Natural killer cell treated with Interleukin-12 subunit alpha and Interleukin-12 subunit beta and Interleukin-15 and Interleukin-18, amount 100 ng/mL, for 72 hours (primary cell): Measurements from ENCODE around the gene FKBP7. TPM values are rescaled to one million over a fixed set of nuclear protein-coding genes. Genes with fewer than 3 reads are reported as not detected.
"Not testable (repeated sequence)": the region's sequence is repeated elsewhere in the genome, so short reads cannot be mapped to it uniquely, and the experiment has no call there.

ENCODE experiments used
- ATAC-seq, 2 donors: fragments of 150-1000 bp; cut with Tn5 transposase in 1 of 2; sonication (Bioruptor Pico), chemical (Tn5 transposase) in 1 of 2; 2 replicates each; pipeline ENCODE4 v1.10.0; 2021
- DNase-seq: peaks from one replicate; pipeline ENCODE4 v3.0.0; 2022; ENCODE audit warnings: low spot score
- H3K27ac Mint-ChIP-seq, 2 donors: 1 replicate in 1 of 2; 2 replicates in 1 of 2; pipeline ENCODE4 v1.8.0; 2022; ENCODE audit warnings: mixed read lengths in 2 of 2, mild to moderate bottlenecking in 1 of 2, moderate library complexity in 1 of 2
- H3K27me3 Mint-ChIP-seq, 2 donors: 1 replicate in 1 of 2; 2 replicates in 1 of 2; pipeline ENCODE4 v1.8.0; 2022; ENCODE audit warnings: mixed read lengths in 2 of 2
- H3K36me3 Mint-ChIP-seq: one replicate; pipeline ENCODE4 v1.8.0; 2022; ENCODE audit warnings: mixed read lengths
- H3K4me1 Mint-ChIP-seq, 2 donors: 1 replicate in 1 of 2; 2 replicates in 1 of 2; pipeline ENCODE4 v1.8.0; 2022; ENCODE audit warnings: low read depth in 2 of 2, mixed read lengths in 2 of 2, mild to moderate bottlenecking in 1 of 2
- H3K4me3 Mint-ChIP-seq: one replicate; pipeline ENCODE4 v1.8.0; 2022; ENCODE audit warnings: mixed read lengths
- H3K9me3 Mint-ChIP-seq: 2 replicates; pipeline ENCODE4 v1.8.0; 2022; ENCODE audit warnings: mixed read lengths
- total RNA-seq, 2 donors: library from RNA; stranded (reverse); gene quantifications; one replicate each; pipeline ENCODE4 v1.2.3, GENCODE V29; 2022

Gene FKBP7
- total RNA-seq, 2 donors from 2014 or later = 2.1 TPM

DNA sequence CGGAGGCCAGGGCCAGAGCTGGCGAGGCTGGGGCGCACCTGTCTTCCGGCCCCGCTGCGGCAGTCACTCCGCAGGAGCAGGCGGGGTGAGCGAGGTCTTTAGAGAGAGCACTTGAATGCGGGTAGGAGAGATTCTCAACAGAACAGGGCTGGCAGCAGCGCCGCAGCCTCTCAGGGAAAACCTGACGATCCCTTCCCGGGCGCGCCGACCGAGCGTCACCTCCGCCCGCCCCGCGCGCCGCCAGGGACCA lies 28.0 kb downstream of the FKBP7 start:
- ATAC-seq (no peak), DNase-seq (no peak)
- Mint-ChIP-seq H3K4me1 (peaks cover 19 to 29% of the 10 kb centered on the region in 2 donors), H3K4me3 (peak overlapping the region; percentile 88), H3K27ac (peak overlapping the region; percentile 39 to 74), H3K27me3 (peaks cover 3 to 8% of the 10 kb centered on the region in 2 donors), H3K36me3 (peaks cover 7% of the 10 kb centered on the region), H3K9me3 (no peaks in the 10 kb centered on the region)

DNA sequence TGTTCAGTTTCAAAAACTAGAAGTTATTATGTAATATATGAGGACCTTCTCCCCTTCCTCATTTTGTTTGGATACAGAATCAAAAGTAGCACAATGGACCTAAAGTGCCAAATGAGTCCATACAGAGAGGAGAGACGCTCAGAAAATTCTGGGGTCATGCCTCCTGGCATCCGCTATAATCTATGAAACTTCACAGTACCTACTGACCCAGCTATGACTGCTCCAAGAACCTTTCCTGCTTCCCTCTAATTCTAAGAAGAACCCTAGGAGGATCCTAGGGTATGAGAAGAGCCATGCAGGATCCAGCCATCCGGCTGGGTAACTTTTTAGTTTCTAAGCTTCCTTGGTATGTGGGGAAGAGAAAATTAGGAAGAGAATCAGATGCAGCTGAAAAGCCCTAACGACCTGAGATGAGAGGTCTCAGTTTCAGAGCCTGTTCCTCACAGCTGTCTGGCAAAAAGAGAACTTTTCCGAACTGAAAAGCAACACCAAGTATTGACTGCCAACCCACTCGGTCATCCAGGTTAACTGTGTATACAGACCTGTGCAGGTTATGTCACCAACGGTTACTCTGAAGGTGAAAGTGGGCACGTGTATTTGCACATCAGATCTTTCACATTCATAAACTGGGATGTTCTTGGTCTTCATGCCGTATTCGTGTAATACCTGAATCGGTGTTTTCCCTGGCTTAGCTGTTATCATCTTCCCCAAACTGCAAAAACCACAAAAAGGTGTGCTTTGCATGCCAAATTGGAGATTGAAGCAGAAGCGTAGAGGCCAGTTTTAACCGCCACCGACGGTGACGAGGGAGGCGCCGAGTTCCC lies 28.5 kb downstream of the FKBP7 start:
- Mint-ChIP-seq H3K4me1 (peaks cover 19 to 29% of the 10 kb centered on the region in 2 donors), H3K27ac (peak overlapping the region; percentile 39 to 74), H3K4me3 (peak overlapping the region; percentile 88), H3K36me3 (peaks cover 10% of the 10 kb centered on the region), H3K9me3 (no peaks in the 10 kb centered on the region), H3K27me3 (peaks cover 3 to 7% of the 10 kb centered on the region in 2 donors)
- DNase-seq (no peak), ATAC-seq (no peak)

DNA sequence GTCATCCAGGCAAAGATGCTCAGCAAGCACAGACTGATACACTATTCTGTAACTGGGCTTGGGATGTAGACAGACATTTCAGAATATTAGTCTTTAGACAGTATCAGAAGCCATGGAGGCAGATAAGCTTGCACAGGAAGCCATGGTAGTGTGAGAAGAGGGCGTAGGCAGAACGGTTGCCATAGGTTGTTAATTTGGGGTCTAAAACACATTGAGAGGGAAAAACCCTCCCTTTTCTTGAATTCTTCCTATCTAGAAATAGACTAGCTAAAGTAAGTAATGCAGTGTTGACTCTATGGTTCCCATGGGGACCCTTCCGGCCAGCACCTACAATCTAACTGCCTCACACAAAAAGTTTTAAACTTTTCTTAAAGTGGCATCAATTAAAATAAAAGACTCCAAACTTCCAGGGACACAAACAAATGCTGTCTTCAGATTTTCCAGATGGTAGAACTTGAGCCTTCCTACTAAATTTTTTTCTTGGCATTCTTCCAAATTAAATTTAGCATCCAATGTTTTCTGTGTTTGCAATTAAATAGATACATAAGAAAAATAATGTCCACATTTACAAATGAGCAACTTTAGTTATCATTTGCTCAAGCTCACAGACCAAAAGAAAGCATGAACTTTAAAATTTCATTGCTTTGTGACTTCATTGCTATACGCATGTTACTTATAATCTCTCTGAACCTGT lies 29.3 kb downstream of the FKBP7 start:
- ATAC-seq (no peak), DNase-seq (no peak)
- Mint-ChIP-seq H3K36me3 (peaks cover 13% of the 10 kb centered on the region), H3K27me3 (no peaks in the 10 kb centered on the region), H3K4me3 (peak overlapping the region; percentile 88), H3K4me1 (peaks cover 19 to 29% of the 10 kb centered on the region in 2 donors), H3K9me3 (no peaks in the 10 kb centered on the region), H3K27ac (peak overlapping the region in 1 of 2 donors; percentile 39)

DNA sequence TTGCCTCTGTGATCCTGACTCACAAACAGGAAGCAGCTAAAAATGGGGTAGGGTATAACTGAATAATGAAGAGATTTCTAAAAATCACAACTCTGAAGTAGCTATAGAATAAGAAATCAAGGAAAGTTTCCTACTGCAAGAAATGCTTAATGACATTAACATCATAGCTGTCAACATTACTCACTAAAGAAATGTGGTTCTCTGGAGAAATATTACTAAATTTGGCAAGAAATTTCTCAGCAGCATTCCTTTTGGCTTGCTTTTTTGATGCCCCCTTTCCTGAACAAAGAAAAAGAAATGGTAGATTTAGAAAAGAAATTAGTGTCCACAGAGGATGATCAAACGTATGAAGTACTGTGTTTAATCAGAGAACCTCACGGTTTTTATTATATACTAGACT lies 37.0 kb downstream of the FKBP7 start:
- ATAC-seq (no peak), DNase-seq (no peak)
- no peak overlapping the region for H3K4me3 Mint-ChIP-seq
- H3K27me3 Mint-ChIP-seq = no peaks in the 10 kb centered on the region
- H3K27ac Mint-ChIP-seq = no peak overlapping the region
- H3K36me3 Mint-ChIP-seq = peaks cover 19% of the 10 kb centered on the region
- H3K4me1 Mint-ChIP-seq = no peaks in the 10 kb centered on the region
- H3K9me3 Mint-ChIP-seq = no peaks in the 10 kb centered on the region

DNA sequence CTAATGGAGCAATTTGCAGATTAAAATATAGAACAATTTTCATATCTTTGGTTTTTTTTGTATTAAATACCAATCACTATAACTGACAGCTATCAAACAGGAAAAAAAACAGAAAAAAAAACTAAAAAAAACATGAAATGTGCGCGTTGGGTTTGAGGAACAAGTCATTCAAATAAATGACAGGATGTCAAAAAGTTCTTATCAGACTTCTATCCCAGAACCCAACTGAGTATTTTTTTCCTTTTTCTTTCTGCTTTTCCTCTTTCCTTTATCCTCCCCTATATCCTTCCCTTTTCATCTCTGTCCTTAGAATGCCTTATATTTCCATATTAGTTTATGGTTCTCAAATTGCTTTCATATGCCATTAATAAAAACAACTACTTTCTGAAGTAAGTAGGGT lies 41.7 kb downstream of the FKBP7 start:
- H3K9me3 Mint-ChIP-seq = no peaks in the 10 kb centered on the region
- H3K36me3 Mint-ChIP-seq = peaks cover 20% of the 10 kb centered on the region
- no peak for DNase-seq
- H3K4me1 Mint-ChIP-seq = no peaks in the 10 kb centered on the region
- no peak overlapping the region for H3K27ac Mint-ChIP-seq
- ATAC-seq = no peak
- H3K4me3 Mint-ChIP-seq = no peak overlapping the region
- H3K27me3 Mint-ChIP-seq = no peaks in the 10 kb centered on the region

DNA sequence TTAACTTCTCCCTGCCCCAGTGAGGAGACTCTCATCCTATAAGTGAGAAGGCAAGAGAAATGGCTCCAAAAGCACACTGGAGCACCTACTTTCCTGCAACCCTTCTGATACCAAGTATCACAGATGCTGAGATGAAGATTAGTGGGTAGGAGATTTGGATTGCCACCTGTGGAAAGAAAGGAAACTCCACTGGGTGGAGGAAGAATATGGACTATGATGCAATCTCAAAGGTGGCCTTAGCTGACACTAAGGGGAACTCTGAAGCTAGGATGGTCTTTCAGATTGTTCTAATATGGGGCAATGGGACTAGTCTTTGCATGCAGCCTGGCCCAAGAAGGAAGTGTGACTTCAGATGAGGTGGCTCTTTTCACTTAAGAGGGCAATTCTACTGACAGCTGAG lies 49.1 kb downstream of the FKBP7 start:
- Mint-ChIP-seq H3K36me3 (peaks cover 29% of the 10 kb centered on the region), H3K4me1 (peaks cover 0 to 6% of the 10 kb centered on the region in 2 donors), H3K27ac (no peak overlapping the region), H3K9me3 (no peaks in the 10 kb centered on the region), H3K4me3 (no peak overlapping the region), H3K27me3 (no peaks in the 10 kb centered on the region)
- ATAC-seq (no peak), DNase-seq (no peak)

DNA sequence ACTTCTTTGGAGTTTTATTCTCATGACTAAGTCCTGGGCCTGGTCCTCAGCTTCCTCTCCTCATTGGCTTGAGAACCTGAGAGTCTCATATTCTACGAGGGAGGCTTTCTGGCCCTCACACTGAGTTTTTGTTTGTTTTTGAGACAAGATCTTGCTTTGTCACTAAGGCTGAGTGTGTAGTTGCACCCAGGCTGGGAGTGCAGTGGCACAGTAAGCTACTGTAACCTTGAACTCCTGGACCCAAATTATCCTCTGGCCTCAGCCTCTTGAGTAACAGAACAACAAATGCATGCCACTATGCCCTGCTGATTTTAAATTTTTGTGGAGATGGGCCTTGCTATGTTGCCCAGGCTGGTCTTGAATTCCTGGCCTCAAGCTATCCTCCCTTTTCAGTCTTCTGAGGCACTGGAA lies 50.0 kb downstream of the FKBP7 start:
- H3K27me3 Mint-ChIP-seq = no peaks in the 10 kb centered on the region
- no peak overlapping the region for H3K4me3 Mint-ChIP-seq
- DNase-seq (no peak), ATAC-seq (no peak)
- no peaks in the 10 kb centered on the region for H3K9me3 Mint-ChIP-seq
- peaks cover 0 to 6% of the 10 kb centered on the region in 2 donors for H3K4me1 Mint-ChIP-seq
- no peak overlapping the region for H3K27ac Mint-ChIP-seq
- H3K36me3 Mint-ChIP-seq = peaks cover 29% of the 10 kb centered on the region

DNA sequence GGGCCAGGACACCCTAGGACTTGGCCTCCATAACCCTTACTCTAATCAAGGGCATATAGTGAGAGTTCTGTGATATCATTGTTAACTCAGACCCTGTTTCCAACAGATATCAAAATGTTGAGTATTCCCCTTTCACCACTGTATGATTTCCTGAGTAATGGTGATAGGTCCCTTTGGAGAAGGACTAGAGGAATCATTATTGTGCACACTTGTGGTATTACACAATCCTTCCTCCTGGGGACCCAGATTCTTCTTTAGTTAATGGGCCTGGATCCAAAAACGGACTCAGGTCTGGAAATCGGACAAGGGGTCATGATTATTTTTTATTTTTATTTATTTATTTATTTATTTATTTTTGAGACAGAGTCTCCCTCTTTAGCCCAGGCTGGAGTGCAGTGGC lies 50.9 kb downstream of the FKBP7 start:
- no peak for ATAC-seq
- no peaks in the 10 kb centered on the region for H3K27me3 Mint-ChIP-seq
- H3K4me3 Mint-ChIP-seq = no peak overlapping the region
- H3K9me3 Mint-ChIP-seq = no peaks in the 10 kb centered on the region
- H3K36me3 Mint-ChIP-seq = peaks cover 29% of the 10 kb centered on the region
- peaks cover 0 to 6% of the 10 kb centered on the region in 2 donors for H3K4me1 Mint-ChIP-seq
- no peak for DNase-seq
- H3K27ac Mint-ChIP-seq = no peak overlapping the region

DNA sequence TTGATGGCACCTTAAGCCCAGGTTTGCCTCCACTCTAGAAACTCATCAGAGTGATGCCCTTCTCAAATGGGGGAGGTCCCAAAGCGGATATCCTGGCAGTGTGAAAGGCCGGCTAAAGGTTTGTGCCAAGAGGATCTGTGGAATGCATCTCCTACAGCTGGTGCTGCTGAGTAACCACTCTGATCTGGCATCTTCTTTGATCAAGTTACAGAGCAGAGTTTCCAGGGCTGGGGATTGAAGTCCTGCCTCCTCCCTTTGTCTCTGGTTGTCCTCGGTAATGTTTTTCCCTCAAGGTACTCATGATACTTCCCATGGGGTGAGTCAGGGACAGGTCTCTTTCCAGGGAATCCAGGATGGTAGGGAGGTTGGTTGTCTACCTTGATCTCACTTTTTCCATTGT lies 52.0 kb downstream of the FKBP7 start:
- ATAC-seq = no peak
- Mint-ChIP-seq H3K36me3 (peaks cover 20% of the 10 kb centered on the region), H3K27me3 (no peaks in the 10 kb centered on the region), H3K27ac (no peak overlapping the region), H3K4me1 (peaks cover 0 to 6% of the 10 kb centered on the region in 2 donors), H3K9me3 (no peaks in the 10 kb centered on the region), H3K4me3 (no peak overlapping the region)
- no peak for DNase-seq

DNA sequence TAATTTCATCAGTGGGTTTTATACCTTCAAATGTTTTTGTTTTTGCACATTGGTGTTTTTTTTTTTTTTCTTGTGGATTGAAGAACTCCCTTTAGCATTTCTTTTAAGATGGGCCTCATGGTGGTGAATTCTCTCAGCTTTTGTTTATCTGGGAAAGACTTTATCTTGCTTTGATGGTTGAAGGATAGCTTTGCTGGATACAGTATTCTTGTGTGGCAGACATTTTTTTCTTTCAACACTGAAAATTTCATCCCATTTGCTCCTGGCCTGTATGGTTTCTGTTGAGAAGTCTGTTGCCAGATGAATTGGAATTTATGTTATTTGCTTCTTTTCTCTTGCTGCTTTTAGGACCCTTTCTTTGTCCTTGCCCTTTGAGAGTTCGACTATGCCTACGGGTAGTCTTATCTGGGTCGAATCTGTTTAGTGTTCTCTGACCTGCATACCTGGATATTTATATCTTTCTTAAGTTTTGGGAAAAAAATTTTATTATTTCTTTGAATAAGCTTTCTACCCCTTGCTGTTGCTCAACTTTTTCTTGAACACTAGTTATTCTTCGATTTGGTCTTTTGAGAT lies 53.1 kb downstream of the FKBP7 start:
- Mint-ChIP-seq H3K27me3 (no peaks in the 10 kb centered on the region), H3K4me3 (no peak overlapping the region), H3K4me1 (peaks cover 0 to 6% of the 10 kb centered on the region in 2 donors), H3K9me3 (no peaks in the 10 kb centered on the region), H3K36me3 (peaks cover 16% of the 10 kb centered on the region), H3K27ac (no peak overlapping the region)
- DNase-seq (no peak), ATAC-seq (no peak)

DNA sequence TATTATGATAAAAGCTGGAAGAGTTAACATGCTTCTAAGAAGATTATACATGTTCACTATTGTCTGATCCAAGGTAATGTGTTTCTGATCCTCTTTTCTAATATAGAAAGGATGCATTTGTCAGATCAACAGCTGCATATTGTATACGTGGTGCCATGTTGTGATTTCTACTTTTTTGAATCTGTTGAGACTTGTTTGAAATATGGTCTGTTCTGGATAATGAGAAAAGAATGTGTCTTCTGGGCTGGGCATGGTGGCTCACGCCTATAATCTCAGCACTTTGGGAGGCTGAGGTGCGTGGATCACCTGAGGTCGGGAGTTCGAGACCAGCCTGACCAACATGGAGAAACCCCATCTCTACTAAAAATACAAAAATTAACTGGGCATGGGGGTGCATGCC lies 54.7 kb downstream of the FKBP7 start:
- not testable (repeated sequence) for ATAC-seq, H3K27ac Mint-ChIP-seq, H3K4me1 Mint-ChIP-seq, H3K4me3 Mint-ChIP-seq, DNase-seq, H3K9me3 Mint-ChIP-seq, H3K27me3 Mint-ChIP-seq
- peaks cover 15% of the 10 kb centered on the region for H3K36me3 Mint-ChIP-seq

DNA sequence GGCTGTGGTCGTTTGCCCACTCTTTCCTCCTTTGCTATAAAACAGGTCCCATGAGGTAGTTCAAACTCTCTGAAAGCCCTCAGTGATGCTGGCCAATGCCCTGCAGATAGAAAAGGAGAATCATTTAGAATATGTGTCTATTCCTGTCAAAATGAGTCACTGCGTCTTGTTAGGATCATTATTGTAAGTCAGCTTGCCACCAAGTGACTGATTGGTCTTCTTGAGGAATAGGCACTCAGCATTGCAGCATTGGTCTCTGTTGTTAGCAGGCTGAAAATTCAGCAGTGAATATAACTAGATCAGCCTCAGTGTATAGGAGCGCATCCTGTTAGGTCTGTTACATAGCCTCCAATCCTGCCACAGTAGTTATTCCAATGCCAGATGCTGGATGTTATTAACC lies 56.3 kb downstream of the FKBP7 start:
- H3K9me3 Mint-ChIP-seq = no peaks in the 10 kb centered on the region
- DNase-seq = no peak
- peaks cover 0 to 6% of the 10 kb centered on the region in 2 donors for H3K4me1 Mint-ChIP-seq
- no peak overlapping the region for H3K27ac Mint-ChIP-seq
- H3K36me3 Mint-ChIP-seq = peaks cover 15% of the 10 kb centered on the region
- H3K27me3 Mint-ChIP-seq = no peaks in the 10 kb centered on the region
- no peak overlapping the region for H3K4me3 Mint-ChIP-seq
- no peak for ATAC-seq

DNA sequence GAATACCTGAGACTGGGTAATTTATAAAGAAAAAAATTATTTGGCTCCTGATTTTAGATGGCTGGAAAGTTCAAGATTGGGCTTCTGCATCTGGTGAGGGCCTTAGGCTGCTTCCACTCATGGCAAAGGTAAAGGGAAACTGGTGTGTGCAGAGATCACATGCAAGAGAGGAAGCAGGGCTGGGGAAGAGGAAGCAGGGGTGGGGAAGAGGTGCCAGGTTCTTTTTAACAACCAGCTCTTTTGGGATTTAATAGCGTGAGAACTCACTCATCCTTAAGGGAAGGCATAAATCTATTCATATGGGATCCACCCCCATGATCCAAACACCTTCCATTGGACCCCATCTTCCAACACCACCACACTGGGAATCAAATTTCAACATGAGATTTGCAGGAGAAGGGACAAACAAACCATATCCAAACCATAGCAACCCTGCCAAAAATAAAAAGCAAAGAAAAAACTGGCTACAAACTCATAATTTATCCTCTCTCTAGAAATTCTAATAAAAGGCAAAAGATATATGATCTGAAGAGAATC lies 57.9 kb downstream of the FKBP7 start:
- Mint-ChIP-seq H3K27me3 (no peaks in the 10 kb centered on the region), H3K36me3 (peaks cover 6% of the 10 kb centered on the region), H3K27ac (no peak overlapping the region), H3K4me3 (no peak overlapping the region), H3K4me1 (peaks cover 2 to 6% of the 10 kb centered on the region in 2 donors), H3K9me3 (no peaks in the 10 kb centered on the region)
- ATAC-seq (no peak), DNase-seq (no peak)

DNA sequence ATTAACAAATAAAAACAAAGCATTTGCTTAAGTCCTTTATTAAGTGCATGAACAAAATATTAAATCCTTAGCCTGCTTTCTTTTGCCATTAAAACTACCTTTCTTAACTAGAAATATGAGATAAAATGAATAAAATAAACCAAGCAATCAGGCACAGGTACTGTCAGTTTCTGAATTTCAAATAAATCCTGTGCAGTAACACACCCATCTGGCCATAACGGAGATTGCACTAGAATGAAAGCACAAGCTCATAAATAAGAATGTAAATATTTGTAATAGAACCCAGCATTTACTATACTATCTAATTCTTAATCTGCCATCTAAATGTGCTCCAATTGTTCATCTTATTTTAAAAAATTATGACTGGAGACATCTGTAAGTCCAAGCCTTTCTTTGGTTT lies 59.3 kb downstream of the FKBP7 start:
- DNase-seq = no peak
- no peak for ATAC-seq
- Mint-ChIP-seq H3K27me3 (no peaks in the 10 kb centered on the region), H3K36me3 (no peaks in the 10 kb centered on the region), H3K9me3 (no peaks in the 10 kb centered on the region), H3K4me3 (no peak overlapping the region), H3K27ac (no peak overlapping the region), H3K4me1 (peaks cover 11 to 12% of the 10 kb centered on the region in 2 donors)
